ENCODE measurements around the gene MAML2. TPM values are rescaled to one million over a fixed set of nuclear protein-coding genes. Genes with fewer than 3 reads are reported as not detected.

The MAML2 gene
- total RNA-seq, 1 donor from 2014 or later = 3.8 TPM

DNA sequence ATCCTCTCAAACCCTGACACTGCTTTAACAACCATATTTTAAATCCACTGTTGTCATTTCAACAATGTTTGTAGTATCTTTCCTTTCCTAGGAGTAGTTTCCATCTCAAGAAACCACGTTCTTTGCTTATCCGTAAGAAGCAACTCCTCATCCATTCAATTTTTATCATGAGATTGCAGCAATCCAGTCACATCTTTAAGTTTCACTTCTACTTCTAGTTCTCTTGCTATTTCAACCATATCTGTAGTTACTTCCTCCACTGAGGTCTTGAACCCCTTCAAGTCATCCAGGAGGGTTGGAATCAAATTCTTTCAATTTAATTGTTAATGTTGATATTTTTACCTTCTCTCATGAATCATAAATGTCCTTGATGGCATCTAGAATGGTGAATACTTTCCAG is 24.3 kb upstream of the MAML2 start:
- no peak overlapping the region for H3K27ac ChIP-seq
- H3K4me3 Mint-ChIP-seq = no peak overlapping the region
- H3K9ac ChIP-seq = no peak overlapping the region
- H2AFZ ChIP-seq (replicated peaks) = no peak overlapping the region
- no peak overlapping the region for H3K4me3 ChIP-seq
- peaks cover 21% of the 10 kb centered on the region for H3K36me3 ChIP-seq
- no peak overlapping the region for H3K4me2 ChIP-seq
- peaks cover 4% of the 10 kb centered on the region for H3K27me3 Mint-ChIP-seq (ENCODE audit: insufficient read depth, low read depth)
- H3K79me2 ChIP-seq (ENCODE audit: low read depth) = no peaks in the 10 kb centered on the region
- no peak overlapping the region for H3K27ac Mint-ChIP-seq
- no peaks in the 10 kb centered on the region for H3K4me1 Mint-ChIP-seq
- peaks cover 4% of the 10 kb centered on the region for H3F3A ChIP-seq (ENCODE audit: low read depth)
- no peaks in the 10 kb centered on the region for H3K27me3 ChIP-seq
- H3K4me1 ChIP-seq = no peaks in the 10 kb centered on the region
- no peak for TF ChIP-seq EZH2phosphoT487 (IDR thresholded peaks at IDR 0.05)
- no peak for TF ChIP-seq EZH2 (IDR thresholded peaks at IDR 0.05)
- TF ChIP-seq CTCF (IDR thresholded peaks at IDR 0.05) = no peak
- H3K9me3 ChIP-seq (ENCODE audit: low read depth) = no peaks in the 10 kb centered on the region
- DNase-seq (ENCODE audit: low spot score) = no peak
- H3K9me3 Mint-ChIP-seq = peaks cover 5% of the 10 kb centered on the region
- H4K20me1 ChIP-seq (ENCODE audit: low read depth) = no peaks in the 10 kb centered on the region
- H3K36me3 Mint-ChIP-seq = peaks cover 35% of the 10 kb centered on the region

DNA sequence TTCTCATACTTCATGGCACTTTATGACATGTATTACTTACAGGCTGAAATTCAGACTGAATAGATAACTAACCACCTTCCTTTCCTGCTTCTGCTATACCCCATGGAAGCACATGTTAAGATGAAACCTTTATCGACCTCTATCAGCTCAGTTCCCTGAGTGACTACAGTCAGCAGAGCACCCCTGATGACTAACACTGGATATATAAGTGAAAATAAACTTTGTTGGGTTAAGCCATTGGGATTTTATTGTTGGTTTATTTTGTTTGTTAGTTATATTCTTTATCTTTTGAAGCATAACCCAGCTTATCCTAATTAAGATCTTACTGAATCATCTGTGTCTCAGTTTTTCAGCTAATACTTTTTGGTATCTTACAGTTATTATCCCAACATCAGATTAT is 23.0 kb upstream of the MAML2 start:
- Histone ChIP-seq H3K4me3 (no peak overlapping the region), H3K36me3 (peaks cover 21% of the 10 kb centered on the region), H3K27ac (no peak overlapping the region), H3F3A (ENCODE audit: low read depth) (no peaks in the 10 kb centered on the region), H3K4me1 (no peaks in the 10 kb centered on the region), H3K79me2 (ENCODE audit: low read depth) (no peaks in the 10 kb centered on the region), H3K27me3 (no peaks in the 10 kb centered on the region), H2AFZ (replicated peaks) (no peak overlapping the region), H3K9ac (no peak overlapping the region), H3K9me3 (ENCODE audit: low read depth) (no peaks in the 10 kb centered on the region), H4K20me1 (ENCODE audit: low read depth) (no peaks in the 10 kb centered on the region), H3K4me2 (no peak overlapping the region)
- no peak for DNase-seq (ENCODE audit: low spot score)
- no peak overlapping the region for H3K27ac Mint-ChIP-seq
- no peaks in the 10 kb centered on the region for H3K4me1 Mint-ChIP-seq
- peaks cover 5% of the 10 kb centered on the region for H3K9me3 Mint-ChIP-seq
- TF ChIP-seq CTCF (IDR thresholded peaks at IDR 0.05) (no peak), EZH2phosphoT487 (IDR thresholded peaks at IDR 0.05) (no peak), EZH2 (IDR thresholded peaks at IDR 0.05) (no peak)
- H3K27me3 Mint-ChIP-seq (ENCODE audit: insufficient read depth, low read depth) = peaks cover 4% of the 10 kb centered on the region
- H3K4me3 Mint-ChIP-seq = no peak overlapping the region
- H3K36me3 Mint-ChIP-seq = peaks cover 33% of the 10 kb centered on the region

DNA sequence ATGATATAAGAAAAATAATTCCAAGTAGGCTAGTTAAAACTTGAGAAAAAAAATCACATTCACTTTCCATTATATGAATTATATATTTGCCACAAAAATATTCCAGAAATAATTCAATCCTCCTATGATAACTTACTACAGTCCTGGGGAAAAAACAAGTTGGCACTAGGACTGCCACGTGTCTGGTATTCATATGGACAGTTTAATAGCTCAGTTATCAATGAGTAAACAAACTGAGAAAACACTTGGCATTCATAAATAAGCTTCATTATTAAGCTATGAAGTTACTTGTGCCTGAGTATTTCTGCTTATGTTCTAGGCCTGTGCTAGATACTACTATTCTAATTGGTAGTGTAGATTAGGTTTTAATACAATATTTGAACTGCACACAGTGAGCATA is 22.5 kb upstream of the MAML2 start:
- no peaks in the 10 kb centered on the region for H3F3A ChIP-seq (ENCODE audit: low read depth)
- peaks cover 29% of the 10 kb centered on the region for H3K36me3 Mint-ChIP-seq
- TF ChIP-seq CTCF (IDR thresholded peaks at IDR 0.05) (no peak), EZH2phosphoT487 (IDR thresholded peaks at IDR 0.05) (no peak), EZH2 (IDR thresholded peaks at IDR 0.05) (no peak)
- no peaks in the 10 kb centered on the region for H3K4me1 ChIP-seq
- no peaks in the 10 kb centered on the region for H3K27me3 ChIP-seq
- H3K4me2 ChIP-seq = no peak overlapping the region
- no peak overlapping the region for H3K4me3 ChIP-seq
- DNase-seq (ENCODE audit: low spot score) = no peak
- no peak overlapping the region for H3K9ac ChIP-seq
- H3K79me2 ChIP-seq (ENCODE audit: low read depth) = no peaks in the 10 kb centered on the region
- H3K9me3 Mint-ChIP-seq = peaks cover 5% of the 10 kb centered on the region
- H3K36me3 ChIP-seq = peaks cover 17% of the 10 kb centered on the region
- no peaks in the 10 kb centered on the region for H3K4me1 Mint-ChIP-seq
- no peak overlapping the region for H3K4me3 Mint-ChIP-seq
- H3K27me3 Mint-ChIP-seq (ENCODE audit: insufficient read depth, low read depth) = peaks cover 4% of the 10 kb centered on the region
- H4K20me1 ChIP-seq (ENCODE audit: low read depth) = no peaks in the 10 kb centered on the region
- no peaks in the 10 kb centered on the region for H3K9me3 ChIP-seq (ENCODE audit: low read depth)
- no peak overlapping the region for H2AFZ ChIP-seq (replicated peaks)
- H3K27ac ChIP-seq = no peak overlapping the region
- no peak overlapping the region for H3K27ac Mint-ChIP-seq

All from neural progenitor cell (in vitro differentiated cells).